Ectodermal cell (in vitro differentiated cells): ENCODE results near the gene IL6.
"Not testable (repeated sequence)": the region's sequence is repeated elsewhere in the genome, so short reads cannot be mapped to it uniquely, and the experiment has no call there.

Experiments used
- H3K27ac ChIP-seq: 2 replicates; pipeline ENCODE4 v1.7.0; 2013; ENCODE audit warnings: mild to moderate bottlenecking, low read depth, low read length; ENCODE audit not compliant: insufficient read depth, poor library complexity, severe bottlenecking
- H3K27me3 ChIP-seq: 2 replicates; pipeline ENCODE4 v1.7.0; 2013; ENCODE audit warnings: mild to moderate bottlenecking, low read length; ENCODE audit not compliant: insufficient read depth, control insufficient read depth, poor library complexity, severe bottlenecking
- H3K36me3 ChIP-seq: one replicate; pipeline ENCODE4 v1.7.0; 2013; ENCODE audit warnings: low read length; ENCODE audit not compliant: control insufficient read depth, insufficient read depth
- H3K4me1 ChIP-seq: one replicate; pipeline ENCODE4 v1.7.0; 2013; ENCODE audit warnings: low read length; ENCODE audit not compliant: control insufficient read depth, insufficient read depth
- H3K4me3 ChIP-seq: 2 replicates; pipeline ENCODE4 v1.7.0; 2013; ENCODE audit warnings: low read depth, low read length, control low read depth; ENCODE audit not compliant: insufficient read depth
- H3K9me3 ChIP-seq: 2 replicates; pipeline ENCODE4 v1.7.0; 2013; ENCODE audit warnings: mild to moderate bottlenecking, low read length, moderate library complexity; ENCODE audit not compliant: control insufficient read depth
- WGBS, 2 experiments: methylation state at CpG; one replicate each; pipeline ENCODE4 v1.1.7; 2013; ENCODE audit warnings: missing lambda C conversion rate in 2 of 2; 5-methylcytosine and 5-hydroxymethylcytosine counted together

Gene IL6

DNA sequence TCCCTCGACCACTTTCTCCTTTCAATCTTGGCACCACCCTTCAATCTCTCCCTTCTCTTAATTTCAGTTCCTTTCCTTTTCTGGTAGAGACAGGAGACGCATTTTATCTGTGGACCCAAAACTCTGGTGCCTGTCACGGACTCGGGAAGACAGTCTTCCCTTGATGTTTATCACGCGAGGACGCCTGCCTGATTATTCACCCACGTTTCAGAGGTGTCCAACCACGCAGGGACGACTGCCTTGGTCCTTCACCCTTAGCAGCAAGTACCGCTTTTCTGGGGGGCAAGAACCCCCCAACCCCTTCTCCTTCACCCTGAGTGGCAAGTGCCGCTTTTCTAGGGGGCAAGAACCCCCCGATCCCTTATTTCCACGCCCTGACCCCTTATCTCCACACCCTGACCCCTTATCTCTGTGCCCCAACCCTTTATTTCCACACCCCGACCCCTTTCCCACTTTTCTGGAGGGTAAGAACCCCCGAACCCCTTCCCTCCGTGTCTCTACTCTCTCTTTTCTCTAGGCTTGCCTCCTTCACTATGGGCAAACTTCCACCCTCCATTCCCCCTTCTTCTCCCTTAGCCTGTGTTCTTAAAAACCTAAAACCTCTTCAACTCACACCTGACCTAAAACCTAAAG lies 22.9 kb upstream of the IL6 start:
- H3K4me1 ChIP-seq, H3K27ac ChIP-seq, H3K36me3 ChIP-seq, H3K27me3 ChIP-seq, H3K9me3 ChIP-seq, H3K4me3 ChIP-seq: not testable (repeated sequence)
- 74 to 76% methylated on average over 17 of the region's 17 CpGs for WGBS, 2 experiments

DNA sequence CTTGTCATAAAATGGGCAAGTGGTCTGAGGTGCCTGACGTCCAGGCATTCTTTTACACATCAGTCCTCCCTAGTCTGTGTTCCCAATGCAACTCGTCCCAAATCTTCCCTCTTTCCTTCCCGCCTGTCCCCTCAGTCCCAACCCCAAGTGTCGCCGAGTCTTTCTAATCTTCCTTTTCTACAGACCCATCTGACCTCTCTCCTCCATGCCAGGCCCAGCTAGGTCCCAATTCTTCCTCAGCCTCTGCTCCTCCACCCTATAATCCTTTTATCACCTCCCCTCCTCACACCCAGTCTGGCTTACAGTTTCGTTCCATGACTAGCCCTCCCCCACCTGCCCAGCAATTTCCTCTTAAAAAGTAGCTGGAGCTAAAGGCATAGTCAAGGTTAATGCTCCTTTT lies 22.3 kb upstream of the IL6 start:
- WGBS, 2 experiments, result 84% methylated on average over 6 of the region's 6 CpGs
- H3K4me3 ChIP-seq, H3K9me3 ChIP-seq, H3K4me1 ChIP-seq, H3K27ac ChIP-seq, H3K36me3 ChIP-seq, H3K27me3 ChIP-seq: not testable (repeated sequence)

DNA sequence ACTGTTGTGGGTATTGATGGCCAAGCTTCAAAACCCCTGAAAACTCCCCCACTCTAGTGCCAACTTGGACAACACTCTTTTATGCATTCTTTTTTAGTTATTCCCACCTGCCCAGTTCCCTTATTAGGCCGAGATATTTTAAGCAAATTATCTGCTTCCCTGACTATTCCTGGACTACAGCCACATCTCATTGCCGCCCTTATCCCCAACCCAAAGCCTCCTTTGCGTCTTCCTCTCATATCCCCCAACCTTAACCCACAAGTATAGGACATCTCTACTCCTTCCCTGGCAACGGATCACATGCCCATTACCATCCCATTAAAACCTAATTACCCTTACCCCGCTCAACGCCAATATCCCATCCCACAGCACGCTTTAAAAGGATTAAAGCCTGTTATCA lies 21.1 kb upstream of the IL6 start:
- H3K36me3 ChIP-seq, H3K4me1 ChIP-seq, H3K9me3 ChIP-seq, H3K27ac ChIP-seq, H3K4me3 ChIP-seq, H3K27me3 ChIP-seq: not testable (repeated sequence)
- WGBS, 2 experiments, result 73 to 80% methylated on average over 7 of the region's 7 CpGs

DNA sequence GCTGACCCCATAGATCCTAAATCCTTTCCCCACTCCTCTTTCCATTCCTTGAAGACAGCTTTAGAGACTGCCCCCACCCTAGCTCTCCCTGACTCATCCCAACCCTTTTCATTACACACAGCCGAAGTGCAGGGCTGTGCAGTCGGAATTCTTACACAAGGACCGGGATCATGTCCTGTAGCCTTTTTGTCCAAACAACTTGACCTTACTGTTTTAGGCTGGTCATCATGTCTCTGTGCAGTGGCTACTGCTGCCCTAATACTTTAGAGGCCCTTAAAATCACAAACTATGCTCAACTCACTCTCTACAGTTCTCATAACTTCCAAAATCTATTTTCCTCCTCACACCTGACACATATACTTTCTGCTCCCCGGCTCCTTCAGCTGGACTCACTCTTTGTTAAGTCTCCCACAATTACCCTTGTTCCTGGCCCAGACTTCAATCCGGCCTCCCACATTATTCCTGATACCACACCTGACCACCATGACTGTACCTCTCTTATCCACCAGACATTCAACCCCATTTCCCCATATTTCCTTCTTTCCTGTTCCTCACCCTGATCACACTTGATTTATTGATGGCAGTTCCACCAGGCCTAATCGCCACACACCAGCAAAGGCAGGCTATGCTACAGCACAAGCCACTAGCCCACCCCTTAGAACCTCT lies 19.8 kb upstream of the IL6 start:
- not testable (repeated sequence) for H3K27me3 ChIP-seq, H3K27ac ChIP-seq, H3K4me1 ChIP-seq, H3K36me3 ChIP-seq, H3K4me3 ChIP-seq, H3K9me3 ChIP-seq
- 88 to 91% methylated on average over 5 of the region's 6 CpGs for WGBS, 2 experiments

DNA sequence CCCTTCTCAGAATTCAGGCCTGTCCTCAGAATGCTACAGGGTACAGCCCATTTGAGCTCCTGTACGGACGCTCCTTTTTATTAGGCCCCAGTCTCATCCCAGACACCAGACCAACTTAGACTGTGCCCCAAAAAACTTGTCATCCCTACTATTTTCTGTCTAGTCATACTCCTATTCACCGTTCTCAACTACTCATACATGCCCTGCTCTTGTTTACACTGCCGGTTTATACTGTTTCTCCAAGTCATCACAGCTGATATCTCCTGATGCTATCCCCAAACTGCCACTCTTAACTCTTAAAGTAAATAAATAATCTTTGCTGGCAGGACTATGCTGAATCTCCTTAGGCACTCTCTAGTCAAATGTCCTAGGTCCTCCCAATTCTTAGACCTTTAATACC lies 18.8 kb upstream of the IL6 start:
- not testable (repeated sequence) for H3K4me3 ChIP-seq, H3K9me3 ChIP-seq, H3K4me1 ChIP-seq, H3K27me3 ChIP-seq, H3K27ac ChIP-seq, H3K36me3 ChIP-seq
- WGBS, 2 experiments, result 89 to 92% methylated on average over 2 of the region's 4 CpGs

DNA sequence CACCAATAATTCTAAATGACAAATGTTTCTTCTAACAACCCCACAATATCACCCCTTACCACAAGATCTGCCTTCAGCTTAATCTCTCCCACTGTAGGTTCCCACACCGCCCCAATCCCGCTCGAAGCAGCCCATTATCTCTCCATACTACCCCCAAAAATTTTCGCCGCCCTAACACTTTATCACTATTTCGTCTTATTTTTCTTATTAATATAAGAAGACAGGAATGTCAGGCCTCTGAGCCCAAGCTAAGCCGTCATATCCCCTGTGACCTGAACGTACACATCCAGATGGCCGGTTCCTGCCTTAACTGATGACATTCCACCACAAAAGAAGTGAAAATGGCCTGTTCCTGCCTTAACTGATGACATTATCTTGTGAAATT lies 18.3 kb upstream of the IL6 start:
- not testable (repeated sequence) for H3K4me1 ChIP-seq, H3K27me3 ChIP-seq, H3K36me3 ChIP-seq, H3K27ac ChIP-seq, H3K9me3 ChIP-seq, H3K4me3 ChIP-seq
- 58 to 59% methylated on average over 9 of the region's 9 CpGs for WGBS, 2 experiments

DNA sequence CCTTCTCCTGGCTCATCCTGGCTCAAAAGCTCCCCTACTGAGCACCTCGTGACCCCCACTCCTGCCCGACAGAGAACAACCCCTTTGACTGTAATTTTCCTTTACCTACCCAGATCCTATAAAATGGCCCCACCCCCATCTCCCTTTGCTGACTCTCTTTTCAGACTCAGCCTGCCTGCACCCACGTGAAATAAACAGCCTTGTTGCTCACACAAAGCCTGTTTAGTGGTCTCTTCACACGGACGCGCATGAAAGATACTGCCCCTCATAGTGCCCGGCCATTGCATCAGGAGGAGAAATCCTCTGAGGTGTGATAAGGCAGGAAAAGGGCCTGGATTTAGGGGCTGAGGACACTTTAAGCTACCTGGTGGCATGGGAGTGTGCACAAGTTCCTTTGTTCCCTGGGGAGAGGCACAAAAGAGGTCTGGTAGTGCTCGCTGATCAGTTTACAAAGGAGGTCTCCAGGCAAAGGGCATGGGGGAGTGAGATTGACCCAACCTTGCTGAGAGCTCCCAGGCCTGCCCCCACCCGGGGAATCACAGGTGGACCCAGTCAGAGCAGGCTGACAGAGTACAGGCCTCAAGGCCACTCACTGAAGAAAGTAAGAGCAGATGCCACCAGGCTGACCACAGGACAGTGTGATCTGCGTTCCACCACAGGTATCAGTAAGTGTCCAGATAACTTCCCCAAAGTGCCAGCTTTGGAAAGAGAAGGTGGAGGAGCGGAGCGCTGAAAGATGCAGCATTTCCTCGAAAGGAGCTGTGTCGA lies 17.8 kb upstream of the IL6 start:
- not testable (repeated sequence) for H3K9me3 ChIP-seq, H3K4me1 ChIP-seq, H3K27me3 ChIP-seq, H3K36me3 ChIP-seq, H3K27ac ChIP-seq, H3K4me3 ChIP-seq
- 54 to 66% methylated on average over 12 of the region's 14 CpGs for WGBS, 2 experiments

DNA sequence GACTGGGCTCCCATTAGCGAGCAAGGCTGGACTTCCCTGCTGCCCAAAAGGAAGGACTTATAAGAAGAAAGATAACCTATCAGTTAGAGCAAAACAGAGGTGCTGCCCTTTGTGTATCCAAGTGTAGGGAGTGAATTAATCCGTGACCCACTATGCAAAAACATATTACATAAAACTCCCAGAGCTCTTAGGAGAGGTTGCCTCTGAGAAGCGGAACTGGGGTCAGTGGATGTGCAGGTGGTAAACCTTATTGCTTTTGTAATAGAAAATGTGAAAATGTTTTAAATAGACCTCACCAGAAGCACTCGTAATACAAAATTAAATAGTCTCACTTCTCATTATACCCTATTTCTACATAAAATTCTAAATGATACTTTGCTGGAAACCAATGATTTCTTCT lies 17.1 kb upstream of the IL6 start:
- H3K27me3 ChIP-seq, result no peaks in the 10 kb centered on the region
- H3K4me1 ChIP-seq, result peaks cover 6% of the 10 kb centered on the region
- WGBS, 2 experiments, result 87 to 93% methylated on average over 1 to 2 of the region's 4 CpGs
- no peak overlapping the region for H3K27ac ChIP-seq
- H3K36me3 ChIP-seq, result no peaks in the 10 kb centered on the region
- H3K9me3 ChIP-seq, result no peaks in the 10 kb centered on the region
- no peak overlapping the region for H3K4me3 ChIP-seq

DNA sequence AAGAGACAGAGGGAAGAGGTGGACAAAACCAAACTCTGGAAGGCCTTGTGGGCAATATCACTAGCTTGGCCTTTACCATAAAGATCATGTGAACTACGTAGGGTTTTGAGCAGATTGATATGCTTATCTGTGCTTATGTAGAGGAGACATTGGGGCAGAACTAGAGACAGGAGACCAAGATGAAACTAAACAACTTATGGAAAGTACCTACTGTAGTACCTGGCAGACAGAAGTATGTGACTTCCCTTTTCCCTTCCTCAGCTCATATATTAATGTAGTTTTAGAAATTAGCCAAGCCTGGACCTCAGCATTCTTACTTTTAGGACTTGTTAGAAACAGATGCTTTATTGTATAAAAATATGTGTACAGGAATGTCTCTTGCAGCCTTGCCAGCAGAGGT lies 14.0 kb upstream of the IL6 start:
- no peak overlapping the region for H3K27ac ChIP-seq
- no peaks in the 10 kb centered on the region for H3K36me3 ChIP-seq

DNA sequence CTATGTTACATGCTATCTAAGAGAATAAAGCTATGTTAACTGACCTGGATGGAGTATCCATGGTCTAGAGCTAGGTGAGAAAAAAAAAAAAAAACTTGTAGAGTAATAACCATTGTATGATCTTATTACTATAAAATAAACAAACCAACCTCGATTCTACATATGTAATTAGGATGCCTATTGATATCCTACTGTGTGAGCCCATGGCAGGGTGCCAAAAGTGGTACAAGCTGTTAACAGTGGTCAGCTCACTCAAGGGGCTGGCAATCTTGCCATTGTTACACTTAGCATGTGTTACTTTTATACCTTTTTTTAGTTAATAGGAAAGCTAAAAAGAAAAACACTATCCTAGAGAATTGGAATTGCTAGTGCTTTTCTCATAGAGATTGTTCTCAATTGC lies 13.5 kb upstream of the IL6 start:
- peaks cover 15% of the 10 kb centered on the region for H3K4me1 ChIP-seq
- no peaks in the 10 kb centered on the region for H3K9me3 ChIP-seq
- no peaks in the 10 kb centered on the region for H3K36me3 ChIP-seq
- no peak overlapping the region for H3K4me3 ChIP-seq
- H3K27ac ChIP-seq, result no peak overlapping the region
- WGBS, 2 experiments, result 83 to 88% methylated on average over 1 of the region's 1 CpG
- H3K27me3 ChIP-seq, result no peaks in the 10 kb centered on the region

More for the DNA sequence above, 14.0 kb upstream of the IL6 start:
- H3K4me1 ChIP-seq, result peaks cover 10% of the 10 kb centered on the region
- no peaks in the 10 kb centered on the region for H3K9me3 ChIP-seq
- 98 to 100% methylated on average over 1 of the region's 1 CpG for WGBS, 2 experiments
- no peaks in the 10 kb centered on the region for H3K27me3 ChIP-seq
- H3K4me3 ChIP-seq, result no peak overlapping the region
